ENCODE data around the gene ASCC1.

- TF ChIP-seq CTCF (IDR thresholded peaks at IDR 0.05) (no peak), POLR2A (IDR thresholded peaks at IDR 0.05) (no peak), EP300 (IDR thresholded peaks at IDR 0.05) (no peak)
These were observed 157.7 kb downstream of the ASCC1 start for GRCh38 chr10:72058347-72058898.
